HEK293T (cell line): ENCODE measurements around the gene MYOD1.

ENCODE experiments used
- CTCF ChIA-PET: fragments of 350-600 bp; formaldehyde crosslinking; extraction: SDS; loops from one replicate; lab custom pipeline; 2021; ENCODE audit warnings: antibody characterized with exemption, inconsistent platforms; lab: Yijun Ruan, JAX
- POLR2A ChIA-PET: fragments of 350-600 bp; formaldehyde crosslinking; extraction: SDS; loops from one replicate; lab custom pipeline; 2020; ENCODE audit warnings: antibody characterized with exemption, inconsistent platforms; lab: Yijun Ruan, JAX
- DNase-seq: peaks from one replicate; pipeline ENCODE4 v3.0.0; 2012; ENCODE audit warnings: mixed read lengths; ENCODE audit errors: extremely low spot score
- ARNT ChIP-seq: fragments of 450-650 bp; IDR thresholded peaks from 2 replicates; pipeline ENCODE4 v1.6.1; 2017; ENCODE audit warnings: mild to moderate bottlenecking
- BHLHE40 ChIP-seq: fragments of 450-650 bp; IDR thresholded peaks from 2 replicates; pipeline ENCODE4 v1.6.1; 2016; ENCODE audit warnings: mild to moderate bottlenecking, moderate library complexity, borderline replicate concordance
- CTBP1 ChIP-seq: fragments of 450-650 bp; IDR thresholded peaks from 2 replicates; pipeline ENCODE4 v1.6.1; 2016; ENCODE audit warnings: borderline replicate concordance
- ELF4 ChIP-seq: fragments of 450-650 bp; IDR thresholded peaks from 2 replicates; pipeline ENCODE4 v1.6.1; 2017; ENCODE audit warnings: antibody characterized with exemption
- FOXA1 ChIP-seq: fragments of 450-650 bp; IDR thresholded peaks from 2 replicates; pipeline ENCODE4 v1.6.1; 2016; ENCODE audit warnings: mild to moderate bottlenecking
- FOXK2 ChIP-seq: fragments of 450-650 bp; IDR thresholded peaks from 2 replicates; pipeline ENCODE4 v1.6.1; 2016; ENCODE audit warnings: mild to moderate bottlenecking
- FOXM1 ChIP-seq: fragments of 450-650 bp; IDR thresholded peaks from 2 replicates; pipeline ENCODE4 v1.6.1; 2017; ENCODE audit warnings: mild to moderate bottlenecking, borderline replicate concordance
- HDGF ChIP-seq: fragments of 450-650 bp; IDR thresholded peaks from 2 replicates; pipeline ENCODE4 v1.6.1; 2017; ENCODE audit warnings: antibody characterized with exemption, borderline replicate concordance
- L3MBTL2 ChIP-seq: fragments of 450-650 bp; conservative IDR thresholded peaks from 2 replicates; pipeline ENCODE4 v1.6.1; 2016; ENCODE audit warnings: mild to moderate bottlenecking
- LEF1 ChIP-seq: fragments of 450-650 bp; IDR thresholded peaks from 2 replicates; pipeline ENCODE4 v1.6.1; 2017; ENCODE audit warnings: mild to moderate bottlenecking, borderline replicate concordance
- NFRKB ChIP-seq: fragments of 450-650 bp; IDR thresholded peaks from 2 replicates; pipeline ENCODE4 v1.6.1; 2016; ENCODE audit warnings: mild to moderate bottlenecking, moderate library complexity
- PKNOX1 ChIP-seq: fragments of 450-650 bp; IDR thresholded peaks from 2 replicates; pipeline ENCODE4 v1.6.1; 2016
- SP1 ChIP-seq: fragments of 450-650 bp; IDR thresholded peaks from 2 replicates; pipeline ENCODE4 v1.6.1; 2017
- SUZ12 ChIP-seq: fragments of 450-650 bp; IDR thresholded peaks from 2 replicates; pipeline ENCODE4 v1.6.1; 2016; ENCODE audit warnings: mild to moderate bottlenecking
- TARDBP ChIP-seq: fragments of 450-650 bp; IDR thresholded peaks from 2 replicates; pipeline ENCODE4 v1.6.1; 2016
- ZNF384 ChIP-seq: fragments of 450-650 bp; IDR thresholded peaks from 2 replicates; pipeline ENCODE4 v1.6.1; 2016

Gene MYOD1

GRCh38 chr11:17750013-17750800 is 30.8 kb downstream of the MYOD1 start:
- DNase-seq = no peak
- CTCF ChIA-PET = interaction anchor here (1.9 kb wide), 1 partner anchor 19 kb away, joined by 8 read pairs; no protein-coding TSS in a partner anchor
- POLR2A ChIA-PET = no interaction called here
- TF ChIP-seq SUZ12 (no peak), FOXA1 (no peak), FOXM1 (no peak), PKNOX1 (no peak), HDGF (no peak), L3MBTL2 (no peak), ELF4 (no peak), ZNF384 (no peak), TARDBP (no peak), SP1 (no peak), FOXK2 (no peak), LEF1 (no peak), ARNT (no peak), CTBP1 (no peak), NFRKB (no peak), BHLHE40 (no peak)

GRCh38 chr11:17750801-17751165 is 31.4 kb downstream of the MYOD1 start:
- ChIA-PET POLR2A (no interaction called here), CTCF (interaction anchor here (1.9 kb wide), 1 partner anchor 20 kb away, joined by 8 read pairs; no protein-coding TSS in a partner anchor)
- no peak for DNase-seq
- TF ChIP-seq SUZ12 (no peak), FOXA1 (no peak), CTBP1 (no peak), FOXM1 (no peak), ARNT (no peak), L3MBTL2 (no peak), HDGF (no peak), PKNOX1 (no peak), BHLHE40 (no peak), TARDBP (no peak), ZNF384 (no peak)

- DNase-seq = no peak
- CTCF ChIA-PET = interaction anchor here (0.9 to 1.9 kb wide), 2 partner anchors 10 to 21 kb away, joined by 3 to 8 read pairs; no protein-coding TSS in a partner anchor
- TF ChIP-seq PKNOX1 = no peak
- no peak for TF ChIP-seq BHLHE40
- TF ChIP-seq FOXA1 = no peak
- no peak for TF ChIP-seq L3MBTL2
- TF ChIP-seq SP1 = no peak
- no peak for TF ChIP-seq SUZ12
- TF ChIP-seq ZNF384 = no peak
- POLR2A ChIA-PET = no interaction called here
Observed at GRCh38 chr11:17751558-17751957, 32.2 kb downstream of the MYOD1 start.

GRCh38 chr11:17752144-17752543 is 32.8 kb downstream of the MYOD1 start:
- no peak for DNase-seq
- ChIA-PET POLR2A (no interaction called here), CTCF (interaction anchor here (0.9 to 1.9 kb wide), 2 partner anchors 10 to 21 kb away, joined by 3 to 8 read pairs; no protein-coding TSS in a partner anchor)
- TF ChIP-seq PKNOX1 (no peak), SUZ12 (no peak), L3MBTL2 (no peak), TARDBP (no peak), CTBP1 (no peak), HDGF (no peak), FOXA1 (no peak), ARNT (no peak), ZNF384 (no peak), BHLHE40 (no peak), ELF4 (no peak), FOXM1 (no peak), SP1 (no peak), FOXK2 (no peak)

GRCh38 chr11:17753153-17753552 is 33.8 kb downstream of the MYOD1 start:
- no peak for DNase-seq
- ChIA-PET POLR2A (no interaction called here), CTCF (no interaction called here)
- TF ChIP-seq SP1 (no peak), PKNOX1 (no peak), L3MBTL2 (no peak), TARDBP (no peak), FOXA1 (no peak), FOXK2 (no peak), FOXM1 (no peak), BHLHE40 (no peak), SUZ12 (no peak), LEF1 (no peak), HDGF (no peak), ELF4 (no peak), NFRKB (no peak), ARNT (no peak), ZNF384 (no peak), CTBP1 (no peak)
